NCI-H2227 (cell line): Measurements from ENCODE around the gene WDR1.

ENCODE experiments used
- DNase-seq: peaks from one replicate; lab custom pipeline; 2025; ENCODE audit not compliant: unreplicated experiment; lab: John Stamatoyannopoulos, UW

The WDR1 gene

GRCh38 chr4:10101671-10102473 is 14.7 kb downstream of the WDR1 start:
- DNase-seq = no peak

GRCh38 chr4:10100734-10101216 is 15.8 kb downstream of the WDR1 start:
- no peak for DNase-seq

GRCh38 chr4:10099499-10100325 is 16.9 kb downstream of the WDR1 start:
- no peak for DNase-seq

GRCh38 chr4:10098780-10099160 is 17.8 kb downstream of the WDR1 start:
- no peak for DNase-seq

GRCh38 chr4:10097906-10098779 is 18.5 kb downstream of the WDR1 start:
- DNase-seq = no peak

GRCh38 chr4:10096978-10097335 is 19.6 kb downstream of the WDR1 start:
- DNase-seq = no peak

- no peak for DNase-seq
Measured at GRCh38 chr4:10096201-10096977, 20.2 kb downstream of the WDR1 start.

GRCh38 chr4:10095296-10095991 is 21.2 kb downstream of the WDR1 start:
- DNase-seq = no peak

GRCh38 chr4:10094841-10095240 is 21.8 kb downstream of the WDR1 start:
- no peak for DNase-seq

- DNase-seq = no peak
Measured at GRCh38 chr4:10093801-10094552, 22.6 kb downstream of the WDR1 start.

GRCh38 chr4:10093271-10093621 is 23.4 kb downstream of the WDR1 start:
- DNase-seq = no peak

- no peak for DNase-seq
Measured at GRCh38 chr4:10092481-10093270, 23.9 kb downstream of the WDR1 start.

GRCh38 chr4:10091531-10092181 is 24.9 kb downstream of the WDR1 start:
- DNase-seq = no peak

GRCh38 chr4:10090467-10091250 is 25.9 kb downstream of the WDR1 start:
- DNase-seq = no peak

GRCh38 chr4:10089346-10089745 is 27.3 kb downstream of the WDR1 start:
- no peak for DNase-seq

- no peak for DNase-seq
Measured at GRCh38 chr4:10088135-10089010, 28.2 kb downstream of the WDR1 start.
